ELF-1 (cell line): ENCODE measurements around the gene TTI1.

Experiments
- DNase-seq: peaks from one replicate; pipeline ENCODE4 v3.0.0-alpha.2; 2016; ENCODE audit warnings: low read depth, low spot score

TTI1 gene

GRCh38 chr20:37987602-37988290 is 45.5 kb downstream of the TTI1 start:
- peak; percentile 27 for DNase-seq

GRCh38 chr20:37986873-37987601 is 46.2 kb downstream of the TTI1 start:
- DNase-seq, result peak; percentile 79

- no peak for DNase-seq
Measured at GRCh38 chr20:37986044-37986858, 47.0 kb downstream of the TTI1 start.

GRCh38 chr20:37984018-37984785 is 49.1 kb downstream of the TTI1 start:
- no peak for DNase-seq

- DNase-seq, result no peak
Measured at GRCh38 chr20:37983286-37983685, 50.0 kb downstream of the TTI1 start.

- DNase-seq, result no peak
Measured at GRCh38 chr20:37981568-37981967, 51.7 kb downstream of the TTI1 start.

- DNase-seq, result no peak
Measured at GRCh38 chr20:37980876-37981275, 52.4 kb downstream of the TTI1 start.

- DNase-seq, result no peak
Measured at GRCh38 chr20:37980383-37980782, 52.9 kb downstream of the TTI1 start.

GRCh38 chr20:37979021-37979985 is 54.0 kb downstream of the TTI1 start:
- DNase-seq, result no peak

- no peak for DNase-seq
Measured at GRCh38 chr20:37977786-37978185, 55.5 kb downstream of the TTI1 start.

GRCh38 chr20:37977338-37977737 is 55.9 kb downstream of the TTI1 start:
- no peak for DNase-seq

- no peak for DNase-seq
Measured at GRCh38 chr20:37976887-37977286, 56.4 kb downstream of the TTI1 start.

- no peak for DNase-seq
Measured at GRCh38 chr20:37973059-37973910, 60.0 kb downstream of the TTI1 start.

- DNase-seq, result no peak
Measured at GRCh38 chr20:37972256-37973058, 60.8 kb downstream of the TTI1 start.

- DNase-seq, result no peak
Measured at GRCh38 chr20:37971561-37972127, 61.6 kb downstream of the TTI1 start.

- no peak for DNase-seq
Measured at GRCh38 chr20:37970856-37971245, 62.4 kb downstream of the TTI1 start.

- DNase-seq, result no peak
Measured at GRCh38 chr20:37969949-37970855, 63.1 kb downstream of the TTI1 start.
